Fibroblast of pulmonary artery (primary cell): ENCODE measurements around the gene ABTB2.
"Not testable (repeated sequence)": the region's sequence is repeated elsewhere in the genome, so short reads cannot be mapped to it uniquely, and the experiment has no call there.

Experiments used
- DNase-seq: peaks from one replicate; pipeline ENCODE4 v3.0.0-alpha.2; 2010; ENCODE audit warnings: low read depth
- H3K4me3 ChIP-seq: replicated peaks from 2 replicates; pipeline ENCODE4 v1.5.1; 2011; ENCODE audit warnings: low read depth, mild to moderate bottlenecking, control low read depth, low read length, moderate library complexity
- TF ChIP-seq, protein P1 (sequence below): IDR thresholded peaks from 2 replicates; pipeline ENCODE4 v1.5.1; 2011; ENCODE audit warnings: mild to moderate bottlenecking, control low read depth, low read length, inconsistent platforms; ENCODE audit errors: missing control alignments

Gene ABTB2

DNA sequence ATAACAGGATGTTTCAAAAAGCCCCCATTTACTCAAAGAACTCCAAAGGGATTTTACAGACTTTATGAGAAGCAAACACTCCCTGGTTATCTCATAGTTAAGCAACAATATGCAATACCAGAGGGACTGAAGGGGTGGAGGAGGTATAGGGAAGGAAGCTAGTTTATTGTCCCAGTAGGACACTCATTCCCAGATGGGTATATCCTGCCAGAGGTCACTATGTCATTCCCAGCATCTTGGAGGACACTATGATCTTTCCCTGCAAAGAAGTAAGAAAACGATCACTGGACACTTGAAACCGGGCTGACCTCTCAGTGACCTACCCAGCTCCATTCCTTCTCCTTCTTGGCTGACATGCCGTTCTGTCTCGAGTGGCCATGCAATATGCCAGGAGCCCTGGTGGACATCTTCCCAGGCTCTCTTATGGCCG is 137.9 kb downstream of the ABTB2 start:
- TF ChIP-seq, protein P1, sequence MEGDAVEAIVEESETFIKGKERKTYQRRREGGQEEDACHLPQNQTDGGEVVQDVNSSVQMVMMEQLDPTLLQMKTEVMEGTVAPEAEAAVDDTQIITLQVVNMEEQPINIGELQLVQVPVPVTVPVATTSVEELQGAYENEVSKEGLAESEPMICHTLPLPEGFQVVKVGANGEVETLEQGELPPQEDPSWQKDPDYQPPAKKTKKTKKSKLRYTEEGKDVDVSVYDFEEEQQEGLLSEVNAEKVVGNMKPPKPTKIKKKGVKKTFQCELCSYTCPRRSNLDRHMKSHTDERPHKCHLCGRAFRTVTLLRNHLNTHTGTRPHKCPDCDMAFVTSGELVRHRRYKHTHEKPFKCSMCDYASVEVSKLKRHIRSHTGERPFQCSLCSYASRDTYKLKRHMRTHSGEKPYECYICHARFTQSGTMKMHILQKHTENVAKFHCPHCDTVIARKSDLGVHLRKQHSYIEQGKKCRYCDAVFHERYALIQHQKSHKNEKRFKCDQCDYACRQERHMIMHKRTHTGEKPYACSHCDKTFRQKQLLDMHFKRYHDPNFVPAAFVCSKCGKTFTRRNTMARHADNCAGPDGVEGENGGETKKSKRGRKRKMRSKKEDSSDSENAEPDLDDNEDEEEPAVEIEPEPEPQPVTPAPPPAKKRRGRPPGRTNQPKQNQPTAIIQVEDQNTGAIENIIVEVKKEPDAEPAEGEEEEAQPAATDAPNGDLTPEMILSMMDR = no peak
- peak; percentile 69 for DNase-seq
- no peak overlapping the region for H3K4me3 ChIP-seq

DNA sequence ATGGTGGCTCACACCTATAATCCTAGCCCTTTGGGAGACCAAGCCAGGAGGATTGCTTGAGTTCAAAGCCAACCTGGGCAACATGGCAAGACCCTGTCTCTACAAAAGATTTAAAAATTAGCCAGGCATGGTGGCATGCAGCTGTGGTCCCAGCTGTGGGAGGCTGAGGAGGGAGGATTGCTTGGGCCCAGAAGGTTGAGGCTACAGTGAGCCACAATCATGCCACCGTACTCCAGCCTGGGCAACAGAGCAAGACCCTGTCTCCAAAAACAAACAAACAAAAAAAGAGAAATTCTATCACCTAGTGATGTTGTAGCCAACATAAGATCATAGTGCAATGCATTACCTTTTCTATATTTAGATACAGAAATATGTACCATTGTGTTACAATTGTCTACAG is 138.5 kb downstream of the ABTB2 start:
- H3K4me3 ChIP-seq = no peak overlapping the region
- no peak for DNase-seq
- TF ChIP-seq, protein P1 = no peak

DNA sequence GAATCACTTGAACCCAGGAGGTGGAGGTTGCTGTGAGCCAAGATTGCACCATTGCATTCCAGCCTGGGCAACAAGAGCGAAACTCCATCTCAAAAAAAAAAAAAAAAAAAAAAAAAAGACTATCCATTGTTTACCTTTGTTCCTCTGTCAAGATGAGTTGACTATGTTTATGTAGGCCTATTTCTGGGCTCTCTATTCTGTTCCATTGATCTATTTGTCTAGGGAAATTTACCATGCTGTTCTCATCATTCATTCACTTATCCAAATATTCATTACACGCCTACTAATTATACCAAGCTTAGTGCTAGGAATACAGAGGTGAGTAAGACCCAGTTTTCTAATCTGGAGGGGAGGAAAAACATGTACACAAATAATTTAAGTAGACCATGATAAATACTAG is 139.1 kb downstream of the ABTB2 start:
- DNase-seq, H3K4me3 ChIP-seq: not testable (repeated sequence)

DNA sequence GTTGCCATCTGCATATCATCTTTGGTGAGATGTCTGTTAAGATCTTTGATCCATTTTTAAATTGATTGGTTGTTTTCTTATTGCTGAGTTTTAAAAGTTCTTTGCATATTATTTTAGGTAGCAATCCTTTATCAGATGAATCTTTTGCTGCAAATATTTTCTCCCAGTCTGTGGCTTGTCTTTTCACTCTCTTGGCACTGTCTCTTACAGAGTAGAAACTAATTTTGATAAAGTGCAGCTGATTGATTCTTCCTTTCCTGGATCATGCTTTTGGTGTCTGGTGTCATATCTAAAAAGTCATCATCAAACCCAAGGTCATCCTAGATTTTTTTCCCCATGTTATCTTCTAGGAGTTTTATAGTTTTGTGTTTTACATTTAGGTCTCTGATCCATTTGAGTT is 139.7 kb downstream of the ABTB2 start:
- H3K4me3 ChIP-seq = no peak overlapping the region
- no peak for DNase-seq
- TF ChIP-seq, protein P1 = no peak

DNA sequence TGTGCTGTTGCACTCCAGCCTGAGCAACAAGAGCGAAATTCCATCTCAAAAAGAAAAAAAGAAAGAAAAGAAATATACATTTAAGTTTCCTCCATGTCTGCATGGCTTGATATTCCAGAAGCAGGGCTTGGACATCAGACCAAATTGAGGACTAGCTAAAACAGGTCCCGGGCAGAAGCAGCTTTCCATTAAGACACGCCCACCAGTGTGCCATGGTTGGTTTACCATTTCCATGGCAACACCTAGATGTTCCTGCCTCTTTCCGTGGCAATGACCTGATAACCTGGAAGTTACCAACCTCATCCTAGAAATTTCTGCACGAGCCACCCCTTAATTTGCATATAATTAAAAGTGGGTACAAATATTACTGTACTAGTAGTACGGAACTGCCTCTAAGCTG is 141.1 kb downstream of the ABTB2 start:
- TF ChIP-seq, protein P1 = no peak
- no peak for DNase-seq
- no peak overlapping the region for H3K4me3 ChIP-seq

GRCh38 chr11:34215806-34216453 is 141.9 kb downstream of the ABTB2 start:
- no peak overlapping the region for H3K4me3 ChIP-seq
- TF ChIP-seq, protein P1 = no peak
- DNase-seq = no peak

GRCh38 chr11:34214961-34215805 is 142.6 kb downstream of the ABTB2 start:
- no peak overlapping the region for H3K4me3 ChIP-seq
- TF ChIP-seq, protein P1 = no peak
- no peak for DNase-seq
